ENCODE data around the gene C19orf67.

Gene C19orf67

DNA sequence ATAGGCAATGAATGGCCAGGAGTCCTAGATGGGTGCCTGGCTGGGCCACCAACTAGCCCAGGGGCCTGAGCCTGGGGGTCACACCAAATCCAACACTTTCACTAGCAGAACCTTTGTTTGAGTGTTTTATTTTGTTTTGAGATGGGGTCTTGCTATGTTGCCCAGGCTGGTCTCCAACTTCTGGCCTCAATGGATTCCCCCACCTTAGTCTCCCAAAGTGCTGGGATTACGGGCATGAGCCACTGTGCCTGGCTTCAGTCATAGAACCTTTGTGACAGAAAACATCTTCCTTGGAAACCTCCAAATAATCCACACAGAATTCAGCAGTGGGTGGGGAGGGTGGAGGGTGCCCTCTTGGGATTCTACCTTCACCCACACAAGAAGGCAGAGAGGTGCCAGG lies 25.9 kb upstream of the C19orf67 start:
- no peak overlapping the region for H3K4me3 ChIP-seq (ENCODE audit: low read length)
- DNase-seq (ENCODE audit: low read depth) = no peak
- TF ChIP-seq, protein P1, sequence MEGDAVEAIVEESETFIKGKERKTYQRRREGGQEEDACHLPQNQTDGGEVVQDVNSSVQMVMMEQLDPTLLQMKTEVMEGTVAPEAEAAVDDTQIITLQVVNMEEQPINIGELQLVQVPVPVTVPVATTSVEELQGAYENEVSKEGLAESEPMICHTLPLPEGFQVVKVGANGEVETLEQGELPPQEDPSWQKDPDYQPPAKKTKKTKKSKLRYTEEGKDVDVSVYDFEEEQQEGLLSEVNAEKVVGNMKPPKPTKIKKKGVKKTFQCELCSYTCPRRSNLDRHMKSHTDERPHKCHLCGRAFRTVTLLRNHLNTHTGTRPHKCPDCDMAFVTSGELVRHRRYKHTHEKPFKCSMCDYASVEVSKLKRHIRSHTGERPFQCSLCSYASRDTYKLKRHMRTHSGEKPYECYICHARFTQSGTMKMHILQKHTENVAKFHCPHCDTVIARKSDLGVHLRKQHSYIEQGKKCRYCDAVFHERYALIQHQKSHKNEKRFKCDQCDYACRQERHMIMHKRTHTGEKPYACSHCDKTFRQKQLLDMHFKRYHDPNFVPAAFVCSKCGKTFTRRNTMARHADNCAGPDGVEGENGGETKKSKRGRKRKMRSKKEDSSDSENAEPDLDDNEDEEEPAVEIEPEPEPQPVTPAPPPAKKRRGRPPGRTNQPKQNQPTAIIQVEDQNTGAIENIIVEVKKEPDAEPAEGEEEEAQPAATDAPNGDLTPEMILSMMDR (IDR thresholded peaks at IDR 0.05; ENCODE audit: insufficient read depth, low read depth, low read length, missing control alignments) = no peak

- TF ChIP-seq, protein P1 (IDR thresholded peaks at IDR 0.05; ENCODE audit: insufficient read depth, low read depth, low read length, missing control alignments) = no peak
- no peak for DNase-seq (ENCODE audit: low read depth)
- H3K4me3 ChIP-seq (ENCODE audit: low read length) = no peak overlapping the region
These were observed 25.1 kb upstream of the C19orf67 start for GRCh38 chr19:14110650-14111049.

DNA sequence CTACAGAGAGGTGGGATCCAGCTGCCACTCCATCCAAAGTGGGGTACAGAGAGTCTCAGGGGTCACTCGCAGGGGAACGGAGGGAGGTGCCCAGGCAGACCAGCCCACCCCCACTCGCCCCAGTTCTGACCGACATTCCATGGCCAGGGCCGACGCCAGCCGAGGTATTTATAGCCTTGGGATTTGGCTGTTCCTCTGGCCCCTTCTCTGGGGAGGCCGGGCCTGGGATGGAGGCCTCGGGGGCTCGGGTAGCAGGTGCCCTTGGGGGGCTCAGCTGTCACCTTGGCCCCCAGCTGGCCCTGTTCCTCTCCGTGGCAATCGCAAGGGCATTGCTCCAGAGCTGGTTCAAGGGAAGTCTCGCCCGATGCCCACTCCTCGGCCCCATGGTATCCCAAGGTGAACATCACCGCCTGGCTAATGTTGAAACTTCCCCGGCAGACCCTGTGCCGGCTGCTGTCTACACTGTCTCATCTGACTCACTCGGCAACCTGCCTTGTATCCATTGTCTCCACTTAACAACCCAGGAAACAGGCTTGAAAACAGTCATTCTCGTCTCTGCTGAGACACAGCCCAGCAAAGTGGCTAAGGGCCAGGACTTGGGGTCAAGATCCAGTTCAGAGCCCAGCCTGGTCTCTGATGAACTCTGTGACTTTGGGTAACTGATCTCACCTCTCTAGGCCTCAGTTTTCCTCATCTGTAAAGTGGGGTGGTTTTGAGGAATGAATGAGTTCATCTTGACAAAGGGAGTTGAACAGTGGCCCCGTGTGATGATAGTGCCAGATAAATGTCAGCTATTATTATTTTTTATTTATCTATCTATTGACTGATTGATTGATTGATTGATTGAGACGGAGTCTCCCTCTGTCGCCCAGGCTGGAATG lies 22.2 kb upstream of the C19orf67 start:
- H3K4me3 ChIP-seq (ENCODE audit: low read length) = no peak overlapping the region
- DNase-seq (ENCODE audit: low read depth) = no peak
- TF ChIP-seq, protein P1 (IDR thresholded peaks at IDR 0.05; ENCODE audit: insufficient read depth, low read depth, low read length, missing control alignments) = no peak

- H3K4me3 ChIP-seq (ENCODE audit: low read length) = no peak overlapping the region
- DNase-seq (ENCODE audit: low read depth) = no peak
- TF ChIP-seq, protein P1 (IDR thresholded peaks at IDR 0.05; ENCODE audit: insufficient read depth, low read depth, low read length, missing control alignments) = no peak
These were observed 21.3 kb upstream of the C19orf67 start for GRCh38 chr19:14106840-14107239.

- H3K4me3 ChIP-seq (ENCODE audit: low read length) = no peak overlapping the region
- DNase-seq (ENCODE audit: low read depth) = no peak
- TF ChIP-seq, protein P1 (IDR thresholded peaks at IDR 0.05; ENCODE audit: insufficient read depth, low read depth, low read length, missing control alignments) = no peak
These were observed 20.1 kb upstream of the C19orf67 start for GRCh38 chr19:14105680-14106079.

DNA sequence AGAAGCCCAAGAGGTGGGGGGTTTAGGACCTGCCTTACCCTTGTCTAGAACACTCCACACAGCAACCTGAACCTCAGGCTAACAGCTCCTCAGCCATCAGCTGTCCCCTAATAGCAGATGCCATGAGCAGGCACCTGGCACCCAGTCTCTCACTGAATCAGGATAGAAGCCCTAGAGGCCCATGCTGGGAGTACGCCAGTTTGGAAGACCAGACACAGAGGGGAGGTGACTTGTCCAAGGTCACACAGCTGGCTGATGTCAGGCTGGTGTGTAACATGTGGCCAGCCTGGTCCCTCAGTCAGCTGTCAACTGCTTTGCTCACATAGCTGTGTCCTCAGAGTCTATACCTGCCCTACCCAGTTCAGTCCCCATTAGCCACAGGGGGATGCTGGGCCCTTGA lies 17.7 kb upstream of the C19orf67 start:
- DNase-seq (ENCODE audit: low read depth) = no peak
- TF ChIP-seq, protein P1 (IDR thresholded peaks at IDR 0.05; ENCODE audit: insufficient read depth, low read depth, low read length, missing control alignments) = no peak
- no peak overlapping the region for H3K4me3 ChIP-seq (ENCODE audit: low read length)

- TF ChIP-seq, protein P1 (IDR thresholded peaks at IDR 0.05; ENCODE audit: insufficient read depth, low read depth, low read length, missing control alignments) = no peak
- DNase-seq (ENCODE audit: low read depth) = no peak
These were observed 17.2 kb upstream of the C19orf67 start for GRCh38 chr19:14102756-14103155.

More at GRCh38 chr19:14102756-14103155, 17.2 kb upstream of the C19orf67 start:
- H3K4me3 ChIP-seq (ENCODE audit: low read length) = no peak overlapping the region
